NOMO-1 (cell line): ENCODE data around the gene PEAK1.
A peak's percentile ranks its signal among the peaks of the same experiment; 100 is the strongest.

ENCODE experiments used
- DNase-seq, 2 experiments: peaks; one replicate each; lab custom pipeline; 2025; ENCODE audit not compliant: unreplicated experiment in 2 of 2; lab: John Stamatoyannopoulos, UW

The PEAK1 gene

DNA sequence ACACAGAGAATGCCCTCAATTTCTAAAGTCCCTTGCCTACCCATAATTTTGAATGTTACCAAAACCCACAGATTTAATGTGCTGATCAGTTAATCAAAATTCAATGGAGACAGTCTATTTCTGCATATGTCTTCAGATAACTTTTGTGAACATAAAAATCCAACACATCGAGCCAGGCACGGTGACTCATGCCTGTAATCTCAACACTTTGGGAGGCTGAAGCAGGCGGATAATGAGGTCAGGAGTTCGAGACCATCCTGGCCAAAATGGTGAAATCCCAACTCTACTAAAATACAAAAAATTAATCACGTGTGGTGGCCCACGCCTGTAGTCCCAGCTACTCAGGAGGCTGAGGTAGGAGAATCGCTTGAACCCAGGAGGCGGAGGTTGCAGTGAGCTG is 49.3 kb downstream of the PEAK1 start:
- DNase-seq = no peak

DNA sequence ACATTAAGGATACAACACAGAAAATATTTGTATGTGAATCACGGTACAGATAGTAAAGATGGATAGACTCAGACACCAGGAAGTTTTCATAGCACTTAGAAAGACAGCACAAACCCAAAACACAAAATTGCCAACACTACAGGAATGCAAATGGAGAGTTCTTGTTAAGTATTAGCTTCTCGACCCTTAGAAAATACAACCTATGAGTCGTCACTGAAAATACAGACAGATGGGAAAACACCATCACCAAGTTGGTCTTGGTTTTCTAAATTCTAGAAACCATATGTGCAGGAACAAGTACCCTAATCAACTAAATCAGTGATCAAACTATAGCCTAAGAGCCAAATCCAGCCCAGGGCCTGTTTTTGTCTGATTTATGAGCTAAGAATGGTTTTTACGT is 50.7 kb downstream of the PEAK1 start:
- no peak for DNase-seq

DNA sequence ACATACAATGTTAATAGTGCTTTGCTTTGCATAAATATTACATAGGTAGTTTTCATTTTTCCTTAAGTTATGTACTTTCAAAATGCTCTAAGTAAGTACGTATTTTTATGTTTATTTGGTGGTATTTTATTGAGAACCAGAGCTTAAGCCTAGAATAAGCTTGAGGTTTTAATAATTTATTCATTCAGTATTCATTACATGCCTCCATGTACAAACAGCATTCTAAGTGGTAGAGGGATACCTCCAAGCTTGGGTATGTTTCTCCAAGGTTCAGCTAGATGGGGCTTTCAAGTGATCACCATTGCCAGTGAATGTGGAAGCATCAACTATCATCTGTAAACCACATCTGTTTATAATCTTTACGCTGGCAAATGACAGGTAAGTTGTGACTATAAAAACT is 52.3 kb downstream of the PEAK1 start:
- no peak for DNase-seq

DNA sequence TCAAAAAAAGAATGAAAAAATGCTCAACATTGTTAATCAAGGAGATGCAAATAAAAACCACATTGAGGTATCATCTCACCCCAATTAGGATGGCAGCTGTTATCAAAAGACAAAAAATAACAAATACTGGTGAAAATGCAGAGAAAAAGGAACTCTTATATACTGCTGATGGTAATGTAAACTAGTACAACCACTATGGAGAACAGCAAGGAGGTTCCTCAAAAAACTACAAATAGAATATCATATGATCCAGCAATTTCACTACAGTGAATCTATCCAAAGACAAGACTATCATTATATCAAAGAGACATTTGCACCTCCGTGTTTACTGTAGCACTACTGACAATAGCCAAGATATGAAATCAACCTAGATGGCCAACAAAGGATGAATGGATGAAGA is 58.4 kb downstream of the PEAK1 start:
- DNase-seq = no peak

DNA sequence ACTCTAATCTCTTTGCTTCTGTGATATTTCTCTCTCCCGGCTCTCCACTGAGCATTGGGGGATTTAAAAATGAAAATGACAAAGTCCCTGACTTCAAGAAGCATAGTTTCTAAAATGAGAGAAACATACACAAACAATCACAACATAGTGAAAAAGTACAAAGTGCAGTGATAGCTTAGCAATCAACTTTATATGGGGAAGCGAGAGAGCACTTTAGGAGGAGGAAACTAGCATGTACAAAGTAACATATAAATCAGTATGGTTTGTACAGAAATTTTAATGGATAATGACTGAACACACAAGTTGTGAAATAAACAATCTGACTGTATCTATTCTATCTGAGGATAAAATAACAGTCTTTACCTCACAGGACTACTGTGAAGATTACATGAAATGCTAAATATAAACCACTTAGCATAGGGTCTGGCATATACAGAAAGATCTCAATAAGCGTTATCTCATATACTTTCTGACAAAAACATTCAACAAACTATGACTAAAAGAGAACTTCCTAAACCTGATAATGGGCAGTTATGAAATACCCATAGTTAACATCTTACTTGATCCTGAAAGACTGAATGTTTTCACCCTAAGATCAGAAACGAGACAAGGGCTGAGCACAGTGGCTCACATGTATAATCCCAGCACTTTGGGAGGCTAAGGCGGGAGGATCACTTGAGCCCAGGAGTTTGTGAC is 61.2 kb downstream of the PEAK1 start:
- no peak for DNase-seq

DNA sequence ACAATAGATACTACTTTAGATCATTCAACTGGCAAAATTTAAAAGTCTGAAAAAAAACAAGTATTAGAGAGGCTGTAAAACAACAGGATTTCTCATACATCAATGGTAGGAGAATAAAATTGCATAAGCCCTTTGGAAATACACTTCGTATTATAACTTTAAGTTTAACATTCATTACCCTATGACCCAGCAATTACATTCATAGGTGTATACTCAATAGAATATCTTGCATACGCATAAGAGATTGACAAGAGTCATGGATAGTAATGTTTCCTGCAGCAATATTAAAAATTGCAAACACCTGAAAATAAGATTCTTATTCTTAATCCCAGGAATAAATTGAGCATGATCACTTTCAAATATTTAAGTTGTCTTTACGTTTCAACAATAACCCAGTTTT is 63.6 kb downstream of the PEAK1 start:
- DNase-seq = no peak

DNA sequence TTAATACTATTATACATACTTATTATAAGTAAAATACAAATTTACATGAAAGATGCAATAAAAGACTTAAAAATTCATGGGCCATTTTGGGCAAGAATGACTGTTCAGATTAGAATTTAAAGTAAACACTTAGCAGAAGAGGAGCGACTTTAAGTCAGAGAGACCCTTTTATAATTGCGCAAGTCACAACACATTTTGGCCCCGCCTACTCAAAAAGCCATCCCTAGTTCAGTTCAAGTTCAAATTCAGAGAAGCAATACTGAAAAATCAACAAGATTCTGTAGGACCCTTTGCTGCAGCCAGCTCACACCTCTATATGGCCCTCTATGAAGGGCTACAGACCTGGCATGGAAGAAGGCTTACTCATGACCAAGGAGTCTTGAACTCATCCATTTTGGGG is 64.6 kb downstream of the PEAK1 start:
- no peak for DNase-seq

DNA sequence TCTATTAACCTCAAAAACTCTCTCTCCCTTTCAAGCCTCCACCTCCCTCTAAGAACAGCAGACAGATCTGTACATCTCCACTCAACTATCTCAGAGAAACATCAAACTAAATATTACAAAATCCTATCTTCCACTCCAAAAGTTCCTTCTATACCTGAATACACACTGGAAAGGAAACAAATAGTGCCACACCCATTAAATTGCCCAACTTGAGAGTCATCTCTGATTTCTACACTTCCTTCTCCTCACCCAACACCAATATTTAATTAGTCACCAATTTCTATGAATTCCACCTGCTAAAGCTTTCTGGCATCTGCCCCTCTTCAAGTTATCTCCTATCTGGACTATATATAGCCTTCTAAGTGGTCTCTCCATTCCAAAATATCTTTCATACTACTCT is 65.8 kb downstream of the PEAK1 start:
- DNase-seq = peak; percentile 4 to 47

DNA sequence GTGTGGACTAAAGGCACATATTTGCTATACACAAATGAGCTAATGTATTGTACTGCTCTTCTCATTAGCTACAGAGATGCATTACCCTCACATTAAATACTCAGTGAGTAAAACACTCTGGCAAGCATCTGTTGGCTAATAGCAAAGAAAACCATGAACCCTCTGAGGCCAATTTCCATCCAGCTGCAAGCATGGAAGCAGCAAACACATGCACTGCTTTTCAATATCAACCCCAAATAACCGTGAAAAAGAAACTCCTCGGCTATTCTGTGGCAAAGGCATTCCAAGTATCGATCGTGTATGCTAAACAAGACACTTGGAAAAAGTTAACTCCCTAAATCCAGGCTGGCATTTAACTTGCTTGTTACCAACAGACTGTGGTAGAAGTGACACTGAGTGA is 67.0 kb downstream of the PEAK1 start:
- no peak for DNase-seq

DNA sequence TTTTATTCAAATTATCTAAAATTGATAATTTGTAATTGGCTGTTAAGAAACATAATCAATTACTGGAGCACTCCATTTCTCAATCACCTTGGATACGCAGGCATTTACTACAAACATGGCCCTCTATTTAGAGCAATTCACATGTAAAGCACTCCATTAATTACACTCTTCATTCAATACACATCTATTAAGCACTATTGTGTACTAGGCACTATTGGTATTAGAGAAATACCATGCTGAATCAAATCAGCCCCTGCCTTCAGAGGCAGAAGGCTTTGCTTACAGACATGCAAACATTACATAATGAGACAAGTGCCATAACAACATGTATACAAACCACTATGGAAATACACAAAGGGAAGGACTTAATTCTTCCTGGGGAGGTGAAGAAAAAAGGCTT is 69.1 kb downstream of the PEAK1 start:
- DNase-seq = no peak

DNA sequence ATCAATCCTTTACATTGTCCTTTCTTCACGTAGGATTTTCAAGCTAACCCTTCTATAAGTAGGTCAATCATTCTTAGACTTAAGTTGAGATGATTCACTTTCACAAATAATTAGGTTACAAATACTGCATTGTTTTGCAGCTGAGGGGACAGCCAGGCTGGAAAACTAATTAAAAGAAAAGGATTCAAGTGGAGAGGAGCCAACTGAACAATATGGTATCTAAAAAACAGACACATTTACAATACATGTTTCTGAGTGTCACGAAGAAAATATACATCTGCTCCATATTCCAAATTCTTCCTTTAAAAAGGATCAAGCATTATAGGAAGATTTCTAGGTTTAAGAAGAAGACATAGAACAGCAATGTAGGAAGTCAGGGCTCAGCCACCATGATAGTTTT is 70.2 kb downstream of the PEAK1 start:
- DNase-seq = no peak

DNA sequence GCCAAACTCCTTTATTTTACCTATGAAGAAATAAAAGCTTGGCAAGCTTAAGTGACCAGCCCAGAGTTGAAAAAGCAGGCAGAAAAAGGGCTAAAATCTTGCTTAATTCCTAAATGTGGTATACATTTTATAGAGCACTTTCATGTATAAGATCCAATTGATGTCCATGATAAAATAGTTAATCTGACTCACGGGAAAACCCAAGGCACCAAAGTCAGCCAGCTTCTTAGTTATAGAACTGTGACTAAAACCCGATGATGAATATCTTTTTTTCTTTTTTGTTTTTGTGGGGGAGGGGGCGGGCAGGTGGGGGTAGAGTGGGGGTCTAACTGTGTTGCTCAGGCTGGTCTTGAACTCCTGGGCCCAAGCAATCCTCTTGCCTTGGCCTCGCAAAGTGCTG is 71.4 kb downstream of the PEAK1 start:
- DNase-seq = no peak

DNA sequence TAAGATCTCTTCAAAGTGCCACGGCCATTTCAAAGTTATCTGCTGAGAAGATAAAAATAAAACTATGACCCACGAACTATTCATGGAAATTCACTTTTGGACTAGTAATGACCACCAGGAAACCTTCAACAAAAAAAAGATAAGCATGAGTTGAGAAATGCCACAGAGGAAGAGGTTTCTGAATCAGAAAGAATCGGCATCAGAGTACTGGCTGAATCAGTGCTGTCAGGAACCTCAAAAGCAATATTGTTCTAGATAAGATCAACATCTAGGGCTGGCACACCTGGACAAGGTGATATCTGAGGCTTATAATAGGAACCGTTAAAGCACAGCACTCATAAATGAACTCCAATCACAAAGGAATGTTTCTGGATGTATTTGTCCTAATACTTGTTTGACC is 72.7 kb downstream of the PEAK1 start:
- no peak for DNase-seq

DNA sequence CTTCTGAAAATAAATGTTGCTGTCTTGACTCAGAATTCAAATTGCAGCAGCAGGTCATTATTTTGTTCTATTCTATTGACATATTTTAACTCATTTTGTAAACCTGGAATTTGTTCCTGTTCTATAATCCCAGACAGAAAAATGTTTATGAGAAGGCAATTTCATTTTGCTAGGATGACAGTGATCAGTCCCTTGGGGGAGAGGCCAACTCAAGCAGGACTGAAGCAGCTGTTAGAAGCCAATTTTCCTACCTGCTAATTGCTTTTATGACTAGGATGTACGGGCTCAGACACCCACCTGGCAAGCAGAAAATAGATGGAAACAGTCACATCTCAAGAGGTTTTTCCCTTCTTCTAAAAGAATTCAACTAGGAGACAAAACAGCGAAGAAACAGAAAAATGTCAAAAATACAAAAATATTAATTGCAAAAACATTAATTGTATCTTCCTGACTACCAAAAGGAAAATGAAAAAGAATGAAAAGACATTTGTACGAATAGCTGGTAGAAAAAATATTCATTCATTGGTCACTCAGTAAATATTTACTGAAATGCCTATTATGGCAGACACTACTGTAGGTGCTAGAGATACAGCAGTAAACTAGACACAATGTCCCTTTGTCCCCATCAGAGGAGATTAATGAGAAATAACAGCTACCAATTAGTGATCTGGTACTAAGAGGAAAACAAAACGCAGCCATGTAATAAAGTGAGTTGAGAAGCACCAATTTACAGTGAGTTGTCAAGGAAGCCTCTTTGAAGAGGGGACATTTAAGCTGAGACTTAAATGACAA is 73.5 kb downstream of the PEAK1 start:
- DNase-seq = no peak

DNA sequence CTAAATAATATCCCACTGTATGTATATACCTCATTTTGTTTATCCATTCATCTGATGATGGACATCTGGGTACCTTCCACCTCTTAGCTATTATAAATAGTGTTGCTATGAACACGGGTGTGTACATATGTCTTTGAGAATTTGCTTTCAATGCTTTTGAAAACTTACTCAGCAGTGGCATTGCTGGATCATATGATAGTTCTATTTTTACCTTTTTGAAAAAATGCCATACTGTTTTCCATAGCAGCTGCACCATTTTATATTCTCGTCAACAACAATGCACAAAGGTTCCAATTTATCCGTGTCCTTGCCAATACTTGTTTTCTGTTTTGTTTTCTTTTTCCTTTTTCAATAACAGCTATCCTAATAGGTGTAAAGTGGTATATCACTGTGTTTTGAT is 77.1 kb downstream of the PEAK1 start:
- DNase-seq = no peak

DNA sequence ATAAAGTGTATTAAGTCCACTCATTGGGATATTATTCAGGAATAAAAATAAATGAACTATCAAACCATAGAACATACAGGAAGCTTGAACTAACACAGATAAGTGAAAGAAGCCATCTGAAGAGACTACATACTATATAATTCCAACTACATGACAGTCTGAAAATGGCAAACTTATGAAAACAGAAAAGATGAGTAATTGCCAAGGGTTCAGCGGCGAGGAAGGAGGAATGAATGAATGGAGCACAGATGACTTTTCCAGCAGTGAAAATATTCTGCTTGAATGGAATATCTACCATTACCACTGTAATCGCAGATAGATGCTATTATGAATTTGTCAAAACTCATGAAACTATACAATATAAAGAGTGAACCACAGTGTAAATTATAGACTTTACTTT is 79.7 kb downstream of the PEAK1 start:
- no peak for DNase-seq

DNA sequence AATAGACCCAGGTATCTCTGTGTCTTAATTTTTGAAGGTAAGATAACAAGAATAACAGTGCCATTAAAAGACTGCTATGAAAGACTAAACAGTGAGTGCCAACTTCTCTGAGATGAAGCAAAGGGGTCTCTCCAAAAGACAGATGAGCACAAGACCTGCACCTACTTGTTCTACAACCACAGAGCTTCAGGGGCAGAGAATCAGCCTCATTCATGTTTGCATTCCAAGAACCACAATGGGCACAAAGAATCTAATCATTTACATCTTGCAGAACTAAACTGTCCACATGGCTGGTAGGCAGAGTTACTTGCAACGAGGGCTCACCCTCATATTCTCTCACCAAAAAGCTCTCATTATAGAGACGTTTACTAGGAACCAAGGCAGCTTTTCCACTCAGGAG is 83.9 kb downstream of the PEAK1 start:
- no peak for DNase-seq

DNA sequence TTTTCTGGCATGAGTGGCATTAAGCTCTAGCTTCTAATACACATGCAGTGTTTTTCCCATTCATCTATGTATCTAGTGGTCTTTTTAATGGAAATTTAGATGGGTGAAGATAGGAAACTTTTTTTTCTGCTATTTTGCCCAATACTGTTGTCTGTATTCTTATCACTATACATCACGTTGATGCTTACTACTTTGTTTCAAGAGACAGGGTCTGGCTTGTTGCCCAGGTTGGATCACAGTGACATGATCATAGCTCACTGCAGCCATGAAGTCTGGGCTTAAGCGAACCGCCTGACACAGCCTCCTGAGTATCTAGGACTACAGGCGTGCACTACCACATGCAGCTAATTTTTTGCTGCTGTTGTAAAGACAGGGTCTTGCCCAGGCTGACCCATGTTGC is 84.6 kb downstream of the PEAK1 start:
- no peak for DNase-seq

DNA sequence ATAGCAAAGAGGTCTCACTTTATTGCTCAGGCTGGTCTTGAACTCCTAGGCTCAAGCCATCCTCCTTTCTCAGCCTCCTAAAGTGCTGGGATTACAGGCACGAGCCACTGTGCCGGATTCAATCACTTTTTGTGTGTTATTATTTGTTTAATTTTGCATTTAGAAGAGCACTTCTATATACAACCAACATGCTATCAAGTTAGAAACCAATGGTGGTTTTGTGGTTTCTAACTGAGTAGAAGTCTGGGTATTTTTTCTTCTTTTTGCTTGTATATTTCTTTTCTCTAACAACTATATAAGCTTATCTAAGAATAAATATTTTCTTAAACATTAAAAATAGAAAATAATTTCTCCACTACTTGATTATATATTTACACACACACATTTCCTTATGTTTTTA is 86.7 kb downstream of the PEAK1 start:
- no peak for DNase-seq

DNA sequence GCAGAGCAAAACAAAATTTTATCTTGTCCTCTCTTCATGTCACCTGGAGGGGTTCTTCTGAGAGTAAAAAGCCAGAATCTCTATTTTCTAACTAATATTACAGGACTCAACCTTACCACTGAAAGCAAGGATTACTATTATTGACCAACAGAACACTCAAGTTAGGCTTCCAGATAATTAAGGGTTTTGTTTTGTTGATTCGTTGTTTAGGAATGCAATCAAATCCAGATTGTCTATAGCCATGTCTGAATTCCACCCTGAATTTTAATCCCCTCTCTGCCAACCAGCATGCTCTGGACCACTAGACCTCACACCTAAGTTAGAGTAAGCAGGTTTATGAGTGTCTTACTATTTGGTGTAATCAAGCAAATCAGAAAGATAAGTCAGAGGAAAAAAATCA is 90.7 kb downstream of the PEAK1 start:
- DNase-seq = no peak

DNA sequence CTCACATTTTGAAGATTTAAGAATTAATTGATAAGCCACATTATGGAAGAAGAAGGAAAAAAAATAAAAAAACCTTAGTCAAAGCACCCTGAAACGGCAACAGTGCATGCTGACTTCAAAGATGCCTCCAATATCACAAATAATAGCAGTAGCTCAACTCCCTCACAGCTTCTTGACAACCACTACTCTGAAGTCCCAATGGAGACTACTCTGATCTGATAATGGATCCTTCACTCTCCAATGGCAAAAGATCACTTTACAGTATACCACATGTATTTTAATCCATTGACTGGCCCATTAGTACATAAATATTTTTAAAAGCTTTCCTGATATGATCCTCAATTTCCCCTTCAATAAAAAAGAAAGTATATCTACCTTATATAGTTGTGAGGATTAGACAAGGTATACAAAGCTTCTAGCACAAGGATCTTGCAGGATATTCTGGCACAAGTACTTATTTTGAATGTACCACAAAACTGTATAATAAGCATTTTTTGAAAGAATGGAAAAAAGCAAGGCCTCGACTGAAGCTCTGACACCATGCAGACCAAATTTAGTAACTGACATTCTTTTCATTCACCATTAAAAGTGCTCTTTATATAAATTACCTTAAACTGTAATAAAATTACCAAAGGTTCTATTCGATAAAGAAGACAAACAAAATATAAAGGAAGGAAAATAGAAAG is 91.9 kb downstream of the PEAK1 start:
- DNase-seq = no peak

DNA sequence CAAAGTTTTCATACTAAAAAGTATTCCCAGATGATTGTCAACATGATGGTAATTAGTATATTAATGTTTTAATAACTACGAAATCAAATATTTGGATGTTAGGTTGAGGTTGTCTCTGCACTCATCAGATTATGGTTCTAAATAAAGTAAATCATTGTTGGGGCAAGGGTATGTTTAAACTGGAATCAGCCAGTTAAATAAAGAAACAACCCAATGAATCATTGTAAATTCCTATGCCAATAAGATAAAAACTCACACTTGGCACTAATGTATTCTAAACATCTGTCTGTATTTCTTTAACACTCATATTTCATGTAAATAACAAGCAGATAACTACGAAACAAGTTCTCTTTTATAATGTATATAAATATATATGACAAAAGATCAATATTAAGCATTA is 92.7 kb downstream of the PEAK1 start:
- DNase-seq = no peak
